T-helper 9 cell (primary cell): ENCODE data around the gene RTN4R.
"Not testable (repeated sequence)": the region's sequence is repeated elsewhere in the genome, so short reads cannot be mapped to it uniquely, and the experiment has no call there.

Experiments used
- DNase-seq: peaks from one replicate; pipeline ENCODE4 v3.0.0-alpha.2; 2020

RTN4R gene

GRCh38 chr22:20286784-20287423 lies 18.8 kb upstream of the RTN4R start:
- not testable (repeated sequence) for DNase-seq

- not testable (repeated sequence) for DNase-seq
Observed at GRCh38 chr22:20286312-20286660, 18.2 kb upstream of the RTN4R start.

GRCh38 chr22:20285473-20286311 lies 17.6 kb upstream of the RTN4R start:
- peak; percentile 83 for DNase-seq

GRCh38 chr22:20284471-20285086 lies 16.5 kb upstream of the RTN4R start:
- DNase-seq: no peak

- no peak for DNase-seq
Observed at GRCh38 chr22:20283674-20284066, 15.6 kb upstream of the RTN4R start.

GRCh38 chr22:20282901-20283673 lies 15.0 kb upstream of the RTN4R start:
- DNase-seq: no peak

- no peak for DNase-seq
Observed at GRCh38 chr22:20281891-20282290, 13.8 kb upstream of the RTN4R start.

GRCh38 chr22:20281473-20281872 lies 13.4 kb upstream of the RTN4R start:
- not testable (repeated sequence) for DNase-seq

GRCh38 chr22:20280866-20281265 lies 12.7 kb upstream of the RTN4R start:
- no peak for DNase-seq

GRCh38 chr22:20280163-20280562 lies 12.0 kb upstream of the RTN4R start:
- DNase-seq: not testable (repeated sequence)

GRCh38 chr22:20279662-20280134 lies 11.6 kb upstream of the RTN4R start:
- no peak for DNase-seq

- not testable (repeated sequence) for DNase-seq
Observed at GRCh38 chr22:20278726-20279490, 10.8 kb upstream of the RTN4R start.

GRCh38 chr22:20277936-20278635 lies 10.0 kb upstream of the RTN4R start:
- not testable (repeated sequence) for DNase-seq

- DNase-seq: no peak
Observed at GRCh38 chr22:20276468-20276867, 8.3 kb upstream of the RTN4R start.

- DNase-seq: no peak
Observed at GRCh38 chr22:20275836-20276235, 7.7 kb upstream of the RTN4R start.

- DNase-seq: not testable (repeated sequence)
Observed at GRCh38 chr22:20275325-20275724, 7.2 kb upstream of the RTN4R start.

- DNase-seq: not testable (repeated sequence)
Observed at GRCh38 chr22:20274374-20274773, 6.3 kb upstream of the RTN4R start.

GRCh38 chr22:20273758-20274181 lies 5.7 kb upstream of the RTN4R start:
- DNase-seq: no peak

- no peak for DNase-seq
Observed at GRCh38 chr22:20272700-20273099, 4.6 kb upstream of the RTN4R start.

- no peak for DNase-seq
Observed at GRCh38 chr22:20272174-20272573, 4.1 kb upstream of the RTN4R start.
